ENCODE data around the gene SNX14. TPM values are rescaled to one million over a fixed set of nuclear protein-coding genes. Genes with fewer than 3 reads are reported as not detected.
A peak's percentile ranks its signal among the peaks of the same experiment; 100 is the strongest.

SNX14 gene
- total RNA-seq, 1 experiment from 2014 or later = 65.4 TPM

DNA sequence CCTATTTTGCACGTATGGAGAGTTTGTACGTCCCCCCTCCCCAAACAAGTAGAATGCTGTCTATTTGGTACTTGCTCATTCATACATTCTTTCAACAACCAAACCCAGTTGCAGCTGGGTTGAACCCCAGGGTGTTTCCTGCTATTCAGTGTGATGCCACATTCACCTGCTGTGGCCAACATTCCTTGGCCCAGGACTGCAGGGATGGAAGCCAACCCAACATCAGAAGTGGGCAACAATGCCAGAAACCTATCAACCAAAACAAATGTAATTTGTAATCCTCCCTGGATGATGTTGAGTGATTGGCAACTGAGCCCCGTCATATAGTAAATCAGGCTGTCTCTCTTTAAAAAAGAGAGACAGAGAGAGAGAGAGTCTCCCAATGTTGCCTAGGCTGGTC lies 134.9 kb downstream of the SNX14 start:
- Histone ChIP-seq H3F3A (ENCODE audit: low read length, unreplicated experiment) (no peaks in the 10 kb centered on the region), H3K27ac (ENCODE audit: low read length) (peak overlapping the region; percentile 96), H4K20me1 (ENCODE audit: low read length) (no peaks in the 10 kb centered on the region), H2AFZ (ENCODE audit: low read length) (no peak overlapping the region), H3K9ac (ENCODE audit: low read length) (peak overlapping the region; percentile 72), H3K27me3 (ENCODE audit: low read length) (no peaks in the 10 kb centered on the region), H3K4me3 (ENCODE audit: low read length) (peak overlapping the region; percentile 28; the same call in 1 of the 2 replicates), H3K79me2 (ENCODE audit: low read length) (no peaks in the 10 kb centered on the region), H3K4me1 (ENCODE audit: insufficient read depth, low read length) (peaks cover 62% of the 10 kb centered on the region), H3K4me2 (ENCODE audit: low read length) (peak overlapping the region; percentile 73), H3K9me2 (replicated peaks; ENCODE audit: low read length) (no peaks in the 10 kb centered on the region), H3K9me3 (ENCODE audit: low read length) (no peaks in the 10 kb centered on the region), H3K36me3 (ENCODE audit: low read depth, low read length) (no peaks in the 10 kb centered on the region)
- intact Hi-C loops (cut with micrococcal nuclease) = loop anchor here (1.0 to 2.0 kb wide), 3 partner anchors 8 to 104 kb away; partner anchors contain the start of gene NT5E
- CTCF ChIA-PET = interaction anchor here (1.0 kb wide), 1 partner anchor 9 kb away, joined by 7 read pairs; the partner anchor contains the start of gene NT5E
- POLR2A ChIA-PET (ENCODE audit: unreplicated experiment) = interaction anchor here (1.1 to 1.5 kb wide), 2 partner anchors 9 to 54 kb away, joined by 3 to 30 read pairs; partner anchors contain the start of gene NT5E
- TSS peak; percentile 71 for BruUV-seq (replicated peaks)
- DNase-seq (peak; percentile 58), ATAC-seq (peak; percentile 7)
- TF ChIP-seq EZH2 (IDR thresholded peaks at IDR 0.05; ENCODE audit: low read length, unreplicated experiment) = no peak
- no peak for TF ChIP-seq EZH2phosphoT487 (IDR thresholded peaks at IDR 0.05; ENCODE audit: borderline replicate concordance, low read length)
- TF ChIP-seq, protein P1, sequence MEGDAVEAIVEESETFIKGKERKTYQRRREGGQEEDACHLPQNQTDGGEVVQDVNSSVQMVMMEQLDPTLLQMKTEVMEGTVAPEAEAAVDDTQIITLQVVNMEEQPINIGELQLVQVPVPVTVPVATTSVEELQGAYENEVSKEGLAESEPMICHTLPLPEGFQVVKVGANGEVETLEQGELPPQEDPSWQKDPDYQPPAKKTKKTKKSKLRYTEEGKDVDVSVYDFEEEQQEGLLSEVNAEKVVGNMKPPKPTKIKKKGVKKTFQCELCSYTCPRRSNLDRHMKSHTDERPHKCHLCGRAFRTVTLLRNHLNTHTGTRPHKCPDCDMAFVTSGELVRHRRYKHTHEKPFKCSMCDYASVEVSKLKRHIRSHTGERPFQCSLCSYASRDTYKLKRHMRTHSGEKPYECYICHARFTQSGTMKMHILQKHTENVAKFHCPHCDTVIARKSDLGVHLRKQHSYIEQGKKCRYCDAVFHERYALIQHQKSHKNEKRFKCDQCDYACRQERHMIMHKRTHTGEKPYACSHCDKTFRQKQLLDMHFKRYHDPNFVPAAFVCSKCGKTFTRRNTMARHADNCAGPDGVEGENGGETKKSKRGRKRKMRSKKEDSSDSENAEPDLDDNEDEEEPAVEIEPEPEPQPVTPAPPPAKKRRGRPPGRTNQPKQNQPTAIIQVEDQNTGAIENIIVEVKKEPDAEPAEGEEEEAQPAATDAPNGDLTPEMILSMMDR (conservative IDR thresholded peaks at IDR 0.05; ENCODE audit: low read depth, low read length) = no peak

DNA sequence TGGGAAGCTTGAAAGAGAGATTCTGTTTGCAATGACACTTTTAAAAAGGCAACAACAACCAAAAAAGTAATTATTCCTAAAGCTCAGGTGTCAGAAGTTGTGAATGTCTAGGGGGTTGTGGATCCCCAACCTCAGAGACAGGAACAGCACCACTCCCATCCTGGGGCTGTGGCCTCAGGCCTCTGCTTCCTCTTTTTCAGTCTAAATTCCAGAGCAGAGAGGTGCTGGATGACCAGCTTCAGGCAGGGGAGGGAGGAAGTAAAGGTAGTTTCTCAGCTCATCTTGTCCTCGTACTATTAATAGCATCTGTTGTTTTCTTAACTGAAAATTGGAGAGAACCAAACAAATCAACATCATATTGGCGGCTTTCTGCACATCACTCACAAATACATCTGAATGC lies 135.5 kb downstream of the SNX14 start:
- no peaks in the 10 kb centered on the region for H4K20me1 ChIP-seq (ENCODE audit: low read length)
- H3K79me2 ChIP-seq (ENCODE audit: low read length) = no peaks in the 10 kb centered on the region
- no peaks in the 10 kb centered on the region for H3K9me2 ChIP-seq (replicated peaks; ENCODE audit: low read length)
- peak overlapping the region; percentile 28; the same call in 1 of the 2 replicates for H3K4me3 ChIP-seq (ENCODE audit: low read length)
- H3F3A ChIP-seq (ENCODE audit: low read length, unreplicated experiment) = no peaks in the 10 kb centered on the region
- ChIA-PET CTCF (no interaction called here), POLR2A (ENCODE audit: unreplicated experiment) (no interaction called here)
- no peaks in the 10 kb centered on the region for H3K27me3 ChIP-seq (ENCODE audit: low read length)
- no peak overlapping the region for H2AFZ ChIP-seq (ENCODE audit: low read length)
- H3K27ac ChIP-seq (ENCODE audit: low read length) = peak overlapping the region; percentile 96
- DNase-seq (no peak), ATAC-seq (no peak)
- peak overlapping the region; percentile 73; the same call in 1 of the 2 replicates for H3K4me2 ChIP-seq (ENCODE audit: low read length)
- no TSS peak for BruUV-seq (replicated peaks)
- H3K4me1 ChIP-seq (ENCODE audit: insufficient read depth, low read length) = peaks cover 56% of the 10 kb centered on the region
- H3K9ac ChIP-seq (ENCODE audit: low read length) = 0 out of 2 replicates have a peak overlapping the region, but pooled peaks have one; percentile 72
- no peaks in the 10 kb centered on the region for H3K9me3 ChIP-seq (ENCODE audit: low read length)
- H3K36me3 ChIP-seq (ENCODE audit: low read depth, low read length) = no peaks in the 10 kb centered on the region
- intact Hi-C loops (cut with micrococcal nuclease) = loop anchor here (2.0 kb wide), 1 partner anchor 103 kb away; no protein-coding TSS in a partner anchor
- no peak for TF ChIP-seq EZH2 (IDR thresholded peaks at IDR 0.05; ENCODE audit: low read length, unreplicated experiment)

DNA sequence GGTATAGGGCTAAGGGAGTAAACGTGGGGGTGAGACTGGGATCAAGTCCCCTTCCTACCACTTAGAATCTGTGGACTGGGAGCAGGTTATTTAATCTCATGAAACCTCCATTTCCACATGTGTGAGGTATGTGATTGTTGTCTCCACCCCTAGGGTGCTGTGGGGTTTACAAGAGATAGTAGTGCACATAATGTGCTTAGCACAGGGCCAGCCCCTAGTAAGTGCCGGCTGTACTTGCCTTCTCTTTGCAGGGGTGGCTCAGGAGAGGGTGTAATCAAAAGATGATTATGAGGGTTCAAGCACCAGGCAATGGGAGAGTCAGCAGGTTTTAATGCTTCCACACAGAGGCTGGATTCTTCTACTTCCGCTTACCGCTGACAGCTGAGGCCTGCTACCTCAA lies 136.9 kb downstream of the SNX14 start:
- H3K9me2 ChIP-seq (replicated peaks; ENCODE audit: low read length) = no peaks in the 10 kb centered on the region
- H3K9ac ChIP-seq (ENCODE audit: low read length) = no peak overlapping the region
- ChIA-PET POLR2A (ENCODE audit: unreplicated experiment) (no interaction called here), CTCF (no interaction called here)
- no peaks in the 10 kb centered on the region for H3F3A ChIP-seq (ENCODE audit: low read length, unreplicated experiment)
- no peaks in the 10 kb centered on the region for H3K9me3 ChIP-seq (ENCODE audit: low read length)
- H3K4me1 ChIP-seq (ENCODE audit: insufficient read depth, low read length) = peaks cover 55% of the 10 kb centered on the region
- ATAC-seq (no peak), DNase-seq (no peak)
- peaks cover 12% of the 10 kb centered on the region; the same call in 1 of the 2 replicates for H3K79me2 ChIP-seq (ENCODE audit: low read length)
- no peaks in the 10 kb centered on the region for H4K20me1 ChIP-seq (ENCODE audit: low read length)
- no peak overlapping the region for H3K4me3 ChIP-seq (ENCODE audit: low read length)
- BruUV-seq (replicated peaks) = no TSS peak
- no peak overlapping the region for H3K4me2 ChIP-seq (ENCODE audit: low read length)
- intact Hi-C loops (cut with micrococcal nuclease) = no loop called here
- H3K27me3 ChIP-seq (ENCODE audit: low read length) = no peaks in the 10 kb centered on the region
- H2AFZ ChIP-seq (ENCODE audit: low read length) = no peak overlapping the region
- TF ChIP-seq, protein P1 (conservative IDR thresholded peaks at IDR 0.05; ENCODE audit: low read depth, low read length) = no peak
- no peak for TF ChIP-seq EZH2 (IDR thresholded peaks at IDR 0.05; ENCODE audit: low read length, unreplicated experiment)
- TF ChIP-seq EZH2phosphoT487 (IDR thresholded peaks at IDR 0.05; ENCODE audit: borderline replicate concordance, low read length) = no peak
- H3K36me3 ChIP-seq (ENCODE audit: low read depth, low read length) = no peaks in the 10 kb centered on the region
- no peak overlapping the region for H3K27ac ChIP-seq (ENCODE audit: low read length)

Other genes starting within 250 kb of the SNX14 start
- 9.0 and 15.8 TPM in 2 replicates for gene NT5E, start 143.8 kb downstream of the SNX14 start, total RNA-seq (2014; rRNA removed)
- 63.8 and 76.6 TPM in 2 replicates for gene SYNCRIP, start 49.0 kb upstream of the SNX14 start, total RNA-seq (2014; rRNA removed)

Data from PC-3 (cell line).